ENCODE results near the gene STYXL1.
"Not testable (repeated sequence)": the region's sequence is repeated elsewhere in the genome, so short reads cannot be mapped to it uniquely, and the experiment has no call there.

Gene STYXL1

GRCh38 chr7:76011442-76011861, 36.3 kb downstream of the STYXL1 start:
- Histone ChIP-seq H3K27ac (ENCODE audit: low read depth, low read length) (peak overlapping the region; percentile 68), H3K36me3 (ENCODE audit: control insufficient read depth, insufficient read depth, low read length) (peaks cover 2% of the 10 kb centered on the region), H3K27me3 (ENCODE audit: control insufficient read depth, insufficient read depth, low read length) (no peaks in the 10 kb centered on the region), H3K9ac (ENCODE audit: low read length) (no peak overlapping the region), H3K4me1 (ENCODE audit: control insufficient read depth, insufficient read depth, low read length) (peaks cover 4% of the 10 kb centered on the region), H3K4me3 (ENCODE audit: low read length) (no peak overlapping the region)

GRCh38 chr7:76009672-76010600, 37.9 kb downstream of the STYXL1 start:
- H3K4me1 ChIP-seq (ENCODE audit: control insufficient read depth, insufficient read depth, low read length) = peaks cover 4% of the 10 kb centered on the region
- peaks cover 2% of the 10 kb centered on the region for H3K36me3 ChIP-seq (ENCODE audit: control insufficient read depth, insufficient read depth, low read length)
- H3K27ac ChIP-seq (ENCODE audit: low read depth, low read length) = no peak overlapping the region
- no peak overlapping the region for H3K9ac ChIP-seq (ENCODE audit: low read length)
- no peak overlapping the region for H3K4me3 ChIP-seq (ENCODE audit: low read length)
- no peaks in the 10 kb centered on the region for H3K27me3 ChIP-seq (ENCODE audit: control insufficient read depth, insufficient read depth, low read length)

GRCh38 chr7:76008156-76008687, 39.6 kb downstream of the STYXL1 start:
- Histone ChIP-seq H3K4me1 (ENCODE audit: control insufficient read depth, insufficient read depth, low read length) (peaks cover 4% of the 10 kb centered on the region), H3K36me3 (ENCODE audit: control insufficient read depth, insufficient read depth, low read length) (peaks cover 5% of the 10 kb centered on the region), H3K27ac (ENCODE audit: low read depth, low read length) (no peak overlapping the region), H3K27me3 (ENCODE audit: control insufficient read depth, insufficient read depth, low read length) (no peaks in the 10 kb centered on the region), H3K9ac (ENCODE audit: low read length) (no peak overlapping the region), H3K4me3 (ENCODE audit: low read length) (no peak overlapping the region)

- not testable (repeated sequence) for H3K9ac ChIP-seq (ENCODE audit: low read length); H3K27ac ChIP-seq (ENCODE audit: low read depth, low read length); H3K27me3 ChIP-seq (ENCODE audit: control insufficient read depth, insufficient read depth, low read length); H3K4me3 ChIP-seq (ENCODE audit: low read length); H3K4me1 ChIP-seq (ENCODE audit: control insufficient read depth, insufficient read depth, low read length)
- H3K36me3 ChIP-seq (ENCODE audit: control insufficient read depth, insufficient read depth, low read length) = peaks cover 13% of the 10 kb centered on the region
Observed at GRCh38 chr7:76005004-76005403, 42.8 kb downstream of the STYXL1 start.

- Histone ChIP-seq H3K27ac (ENCODE audit: low read depth, low read length) (no peak overlapping the region), H3K36me3 (ENCODE audit: control insufficient read depth, insufficient read depth, low read length) (peaks cover 13% of the 10 kb centered on the region)
Observed at GRCh38 chr7:76003351-76003750, 44.4 kb downstream of the STYXL1 start.

GRCh38 chr7:76002822-76003221, 45.0 kb downstream of the STYXL1 start:
- no peak overlapping the region for H3K9ac ChIP-seq (ENCODE audit: low read length)
- H3K4me1 ChIP-seq (ENCODE audit: control insufficient read depth, insufficient read depth, low read length) = no peaks in the 10 kb centered on the region
- H3K4me3 ChIP-seq (ENCODE audit: low read length) = no peak overlapping the region
- no peaks in the 10 kb centered on the region for H3K27me3 ChIP-seq (ENCODE audit: control insufficient read depth, insufficient read depth, low read length)
- no peak overlapping the region for H3K27ac ChIP-seq (ENCODE audit: low read depth, low read length)
- H3K36me3 ChIP-seq (ENCODE audit: control insufficient read depth, insufficient read depth, low read length) = peaks cover 13% of the 10 kb centered on the region

More at GRCh38 chr7:76003351-76003750, 44.4 kb downstream of the STYXL1 start:
- Histone ChIP-seq H3K4me3 (ENCODE audit: low read length) (no peak overlapping the region), H3K4me1 (ENCODE audit: control insufficient read depth, insufficient read depth, low read length) (no peaks in the 10 kb centered on the region), H3K27me3 (ENCODE audit: control insufficient read depth, insufficient read depth, low read length) (no peaks in the 10 kb centered on the region), H3K9ac (ENCODE audit: low read length) (no peak overlapping the region)

GRCh38 chr7:76002139-76002538, 45.7 kb downstream of the STYXL1 start:
- Histone ChIP-seq H3K4me3 (ENCODE audit: low read length) (no peak overlapping the region), H3K27me3 (ENCODE audit: control insufficient read depth, insufficient read depth, low read length) (no peaks in the 10 kb centered on the region), H3K36me3 (ENCODE audit: control insufficient read depth, insufficient read depth, low read length) (peaks cover 13% of the 10 kb centered on the region), H3K27ac (ENCODE audit: low read depth, low read length) (no peak overlapping the region), H3K4me1 (ENCODE audit: control insufficient read depth, insufficient read depth, low read length) (no peaks in the 10 kb centered on the region), H3K9ac (ENCODE audit: low read length) (no peak overlapping the region)

- Histone ChIP-seq H3K36me3 (ENCODE audit: control insufficient read depth, insufficient read depth, low read length) (peaks cover 13% of the 10 kb centered on the region), H3K27ac (ENCODE audit: low read depth, low read length) (no peak overlapping the region), H3K27me3 (ENCODE audit: control insufficient read depth, insufficient read depth, low read length) (no peaks in the 10 kb centered on the region), H3K9ac (ENCODE audit: low read length) (no peak overlapping the region), H3K4me3 (ENCODE audit: low read length) (no peak overlapping the region), H3K4me1 (ENCODE audit: control insufficient read depth, insufficient read depth, low read length) (no peaks in the 10 kb centered on the region)
Observed at GRCh38 chr7:76000566-76000965, 47.2 kb downstream of the STYXL1 start.

- Histone ChIP-seq H3K27me3 (ENCODE audit: control insufficient read depth, insufficient read depth, low read length) (no peaks in the 10 kb centered on the region), H3K4me1 (ENCODE audit: control insufficient read depth, insufficient read depth, low read length) (peaks cover 5% of the 10 kb centered on the region), H3K27ac (ENCODE audit: low read depth, low read length) (no peak overlapping the region), H3K4me3 (ENCODE audit: low read length) (no peak overlapping the region), H3K9ac (ENCODE audit: low read length) (no peak overlapping the region), H3K36me3 (ENCODE audit: control insufficient read depth, insufficient read depth, low read length) (peaks cover 6% of the 10 kb centered on the region)
Observed at GRCh38 chr7:75998038-75998437, 49.8 kb downstream of the STYXL1 start.

GRCh38 chr7:75996476-75996875, 51.3 kb downstream of the STYXL1 start:
- H3K9ac ChIP-seq (ENCODE audit: low read length) = no peak overlapping the region
- no peak overlapping the region for H3K27ac ChIP-seq (ENCODE audit: low read depth, low read length)
- H3K4me1 ChIP-seq (ENCODE audit: control insufficient read depth, insufficient read depth, low read length) = peaks cover 5% of the 10 kb centered on the region
- no peaks in the 10 kb centered on the region for H3K27me3 ChIP-seq (ENCODE audit: control insufficient read depth, insufficient read depth, low read length)
- peaks cover 3% of the 10 kb centered on the region for H3K36me3 ChIP-seq (ENCODE audit: control insufficient read depth, insufficient read depth, low read length)
- H3K4me3 ChIP-seq (ENCODE audit: low read length) = no peak overlapping the region

GRCh38 chr7:75995996-75996395, 51.8 kb downstream of the STYXL1 start:
- H3K27ac ChIP-seq (ENCODE audit: low read depth, low read length) = no peak overlapping the region

GRCh38 chr7:75995052-75995471, 52.7 kb downstream of the STYXL1 start:
- Histone ChIP-seq H3K4me3 (ENCODE audit: low read length) (peak overlapping the region; percentile 67), H3K27ac (ENCODE audit: low read depth, low read length) (peak overlapping the region; percentile 44), H3K9ac (ENCODE audit: low read length) (peak overlapping the region; percentile 20), H3K27me3 (ENCODE audit: control insufficient read depth, insufficient read depth, low read length) (no peaks in the 10 kb centered on the region), H3K4me1 (ENCODE audit: control insufficient read depth, insufficient read depth, low read length) (peaks cover 5% of the 10 kb centered on the region), H3K36me3 (ENCODE audit: control insufficient read depth, insufficient read depth, low read length) (no peaks in the 10 kb centered on the region)

More at GRCh38 chr7:75995996-75996395, 51.8 kb downstream of the STYXL1 start:
- no peak overlapping the region for H3K9ac ChIP-seq (ENCODE audit: low read length)
- peaks cover 5% of the 10 kb centered on the region for H3K4me1 ChIP-seq (ENCODE audit: control insufficient read depth, insufficient read depth, low read length)
- H3K36me3 ChIP-seq (ENCODE audit: control insufficient read depth, insufficient read depth, low read length) = peaks cover 1% of the 10 kb centered on the region
- H3K27me3 ChIP-seq (ENCODE audit: control insufficient read depth, insufficient read depth, low read length) = no peaks in the 10 kb centered on the region
- no peak overlapping the region for H3K4me3 ChIP-seq (ENCODE audit: low read length)
